Measurements from ENCODE around the gene ELF4.

The ELF4 gene

GRCh38 chrX:130025256-130025655, 85.0 kb downstream of the ELF4 start:
- no peaks in the 10 kb centered on the region for H4K20me1 ChIP-seq (ENCODE audit: control insufficient read depth, insufficient read depth, low read depth, low read length)

GRCh38 chrX:130024127-130024526, 86.2 kb downstream of the ELF4 start:
- Histone ChIP-seq H3K4me3 (ENCODE audit: low read length) (peak overlapping the region; percentile 43), H3K36me3 (ENCODE audit: control insufficient read depth, low read length) (peaks cover 6% of the 10 kb centered on the region; the same call in 1 of the 2 replicates)

More at GRCh38 chrX:130025256-130025655, 85.0 kb downstream of the ELF4 start:
- H3K4me2 ChIP-seq (ENCODE audit: low read length) = no peak overlapping the region
- H3K4me1 ChIP-seq (ENCODE audit: control insufficient read depth, low read length) = peaks cover 14% of the 10 kb centered on the region
- no peaks in the 10 kb centered on the region for H3K9me2 ChIP-seq (replicated peaks; ENCODE audit: control insufficient read depth, low read length)
- peaks cover 6% of the 10 kb centered on the region; the same call in 1 of the 2 replicates for H3K36me3 ChIP-seq (ENCODE audit: control insufficient read depth, low read length)
- H3K9me3 ChIP-seq (ENCODE audit: control insufficient read depth, insufficient read depth, low read length) = no peaks in the 10 kb centered on the region
- H3K27me3 ChIP-seq (ENCODE audit: control insufficient read depth, low read length) = no peaks in the 10 kb centered on the region
- TF ChIP-seq EZH2phosphoT487 (IDR thresholded peaks at IDR 0.05; ENCODE audit: borderline replicate concordance, low read length) = no peak
- TF ChIP-seq, protein P1, sequence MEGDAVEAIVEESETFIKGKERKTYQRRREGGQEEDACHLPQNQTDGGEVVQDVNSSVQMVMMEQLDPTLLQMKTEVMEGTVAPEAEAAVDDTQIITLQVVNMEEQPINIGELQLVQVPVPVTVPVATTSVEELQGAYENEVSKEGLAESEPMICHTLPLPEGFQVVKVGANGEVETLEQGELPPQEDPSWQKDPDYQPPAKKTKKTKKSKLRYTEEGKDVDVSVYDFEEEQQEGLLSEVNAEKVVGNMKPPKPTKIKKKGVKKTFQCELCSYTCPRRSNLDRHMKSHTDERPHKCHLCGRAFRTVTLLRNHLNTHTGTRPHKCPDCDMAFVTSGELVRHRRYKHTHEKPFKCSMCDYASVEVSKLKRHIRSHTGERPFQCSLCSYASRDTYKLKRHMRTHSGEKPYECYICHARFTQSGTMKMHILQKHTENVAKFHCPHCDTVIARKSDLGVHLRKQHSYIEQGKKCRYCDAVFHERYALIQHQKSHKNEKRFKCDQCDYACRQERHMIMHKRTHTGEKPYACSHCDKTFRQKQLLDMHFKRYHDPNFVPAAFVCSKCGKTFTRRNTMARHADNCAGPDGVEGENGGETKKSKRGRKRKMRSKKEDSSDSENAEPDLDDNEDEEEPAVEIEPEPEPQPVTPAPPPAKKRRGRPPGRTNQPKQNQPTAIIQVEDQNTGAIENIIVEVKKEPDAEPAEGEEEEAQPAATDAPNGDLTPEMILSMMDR (IDR thresholded peaks at IDR 0.05; ENCODE audit: low read depth, low read length, poor library complexity, severe bottlenecking) = no peak
- no peak overlapping the region for H3K4me3 ChIP-seq (ENCODE audit: low read length)
- no peaks in the 10 kb centered on the region for H3F3A ChIP-seq (ENCODE audit: control insufficient read depth, insufficient read depth)
- no peak overlapping the region for H3K27ac ChIP-seq (ENCODE audit: low read depth, low read length)
- H3K79me2 ChIP-seq (ENCODE audit: control insufficient read depth, low read length) = no peaks in the 10 kb centered on the region

GRCh38 chrX:130020661-130021324, 89.5 kb downstream of the ELF4 start:
- H4K20me1 ChIP-seq (ENCODE audit: control insufficient read depth, insufficient read depth, low read depth, low read length) = no peaks in the 10 kb centered on the region
- H3K4me3 ChIP-seq (ENCODE audit: low read length) = no peak overlapping the region
- no peak overlapping the region for H3K4me2 ChIP-seq (ENCODE audit: low read length)
- no peaks in the 10 kb centered on the region for H3F3A ChIP-seq (ENCODE audit: control insufficient read depth, insufficient read depth)
- no peaks in the 10 kb centered on the region for H3K9me2 ChIP-seq (replicated peaks; ENCODE audit: control insufficient read depth, low read length)
- no peaks in the 10 kb centered on the region for H3K79me2 ChIP-seq (ENCODE audit: control insufficient read depth, low read length)
- TF ChIP-seq EZH2phosphoT487 (IDR thresholded peaks at IDR 0.05; ENCODE audit: borderline replicate concordance, low read length) = no peak
- TF ChIP-seq, protein P1 (IDR thresholded peaks at IDR 0.05; ENCODE audit: low read depth, low read length, poor library complexity, severe bottlenecking) = no peak
- peaks cover 6% of the 10 kb centered on the region; the same call in 1 of the 2 replicates for H3K36me3 ChIP-seq (ENCODE audit: control insufficient read depth, low read length)
- peaks cover 14% of the 10 kb centered on the region for H3K4me1 ChIP-seq (ENCODE audit: control insufficient read depth, low read length)
- no peaks in the 10 kb centered on the region for H3K27me3 ChIP-seq (ENCODE audit: control insufficient read depth, low read length)
- H3K27ac ChIP-seq (ENCODE audit: low read depth, low read length) = no peak overlapping the region
- no peaks in the 10 kb centered on the region for H3K9me3 ChIP-seq (ENCODE audit: control insufficient read depth, insufficient read depth, low read length)

More at GRCh38 chrX:130024127-130024526, 86.2 kb downstream of the ELF4 start:
- H3K9me2 ChIP-seq (replicated peaks; ENCODE audit: control insufficient read depth, low read length) = no peaks in the 10 kb centered on the region
- H3K4me2 ChIP-seq (ENCODE audit: low read length) = peak overlapping the region; percentile 62
- no peaks in the 10 kb centered on the region for H3F3A ChIP-seq (ENCODE audit: control insufficient read depth, insufficient read depth)
- H3K9me3 ChIP-seq (ENCODE audit: control insufficient read depth, insufficient read depth, low read length) = no peaks in the 10 kb centered on the region
- peaks cover 14% of the 10 kb centered on the region for H3K4me1 ChIP-seq (ENCODE audit: control insufficient read depth, low read length)
- H3K27ac ChIP-seq (ENCODE audit: low read depth, low read length) = no peak overlapping the region
- no peaks in the 10 kb centered on the region for H3K79me2 ChIP-seq (ENCODE audit: control insufficient read depth, low read length)
- TF ChIP-seq, protein P1 (IDR thresholded peaks at IDR 0.05; ENCODE audit: low read depth, low read length, poor library complexity, severe bottlenecking) = no peak
- TF ChIP-seq EZH2phosphoT487 (IDR thresholded peaks at IDR 0.05; ENCODE audit: borderline replicate concordance, low read length) = no peak
- no peaks in the 10 kb centered on the region for H3K27me3 ChIP-seq (ENCODE audit: control insufficient read depth, low read length)
- H4K20me1 ChIP-seq (ENCODE audit: control insufficient read depth, insufficient read depth, low read depth, low read length) = no peaks in the 10 kb centered on the region

Data from DOHH2 (cell line).